GM18508 (cell line): ENCODE data around the gene TNFRSF19.
"Not testable (repeated sequence)": the region's sequence is repeated elsewhere in the genome, so short reads cannot be mapped to it uniquely, and the experiment has no call there.

Source experiments
- ATAC-seq: cut with Tn5 transposase; IDR thresholded peaks from one replicate; pipeline ENCODE4 v1.9.1; 2021; ENCODE audit warnings: moderate number of reproducible peaks; ENCODE audit not compliant: insufficient read depth, unreplicated experiment

The TNFRSF19 gene, protein sequence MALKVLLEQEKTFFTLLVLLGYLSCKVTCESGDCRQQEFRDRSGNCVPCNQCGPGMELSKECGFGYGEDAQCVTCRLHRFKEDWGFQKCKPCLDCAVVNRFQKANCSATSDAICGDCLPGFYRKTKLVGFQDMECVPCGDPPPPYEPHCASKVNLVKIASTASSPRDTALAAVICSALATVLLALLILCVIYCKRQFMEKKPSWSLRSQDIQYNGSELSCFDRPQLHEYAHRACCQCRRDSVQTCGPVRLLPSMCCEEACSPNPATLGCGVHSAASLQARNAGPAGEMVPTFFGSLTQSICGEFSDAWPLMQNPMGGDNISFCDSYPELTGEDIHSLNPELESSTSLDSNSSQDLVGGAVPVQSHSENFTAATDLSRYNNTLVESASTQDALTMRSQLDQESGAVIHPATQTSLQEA

DNA sequence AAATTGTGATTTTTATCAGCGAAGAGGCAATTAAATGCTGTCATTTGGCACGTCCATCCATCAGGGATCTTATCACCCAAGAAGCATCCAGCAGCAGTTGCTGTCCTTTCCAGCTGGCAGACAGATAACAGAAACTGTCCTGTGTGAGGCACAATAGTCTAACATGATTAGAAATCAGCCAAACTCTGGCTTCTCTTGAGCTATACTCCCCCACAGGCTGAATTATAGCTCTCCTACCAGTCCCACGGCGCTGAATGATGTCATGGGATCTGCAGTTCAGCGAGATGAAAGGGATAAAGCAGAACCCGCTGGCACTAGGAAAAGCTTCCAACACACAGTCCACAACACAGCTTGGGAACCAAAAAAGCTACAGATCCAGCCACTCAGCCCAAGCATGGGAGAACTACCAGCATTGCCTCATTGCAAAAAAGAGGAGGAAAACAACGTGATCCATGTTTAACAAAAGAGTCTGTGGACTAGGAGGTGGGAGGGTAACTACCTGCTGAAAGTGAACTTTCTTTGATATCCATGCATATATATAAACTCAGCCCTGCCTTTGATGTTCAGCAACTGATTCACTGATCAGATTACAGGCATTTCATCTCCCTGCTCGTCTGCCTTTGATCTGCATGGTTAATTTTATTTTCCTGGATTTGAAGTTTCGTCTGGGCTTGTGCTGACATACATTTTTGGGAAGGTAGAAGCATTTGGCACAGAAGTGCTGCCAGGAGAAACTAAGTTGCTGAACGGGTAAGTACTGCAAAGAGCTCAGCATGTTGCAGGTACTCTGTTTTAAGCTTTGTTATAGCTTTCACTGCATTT, at the start of gene TNFRSF19:
Gene TNFRSF19 (plus strand): TSS at position 314 of the 822 bp plus-strand sequence. CDS start 19,772 bp downstream, outside the sequence.
- ATAC-seq, result no peak

DNA sequence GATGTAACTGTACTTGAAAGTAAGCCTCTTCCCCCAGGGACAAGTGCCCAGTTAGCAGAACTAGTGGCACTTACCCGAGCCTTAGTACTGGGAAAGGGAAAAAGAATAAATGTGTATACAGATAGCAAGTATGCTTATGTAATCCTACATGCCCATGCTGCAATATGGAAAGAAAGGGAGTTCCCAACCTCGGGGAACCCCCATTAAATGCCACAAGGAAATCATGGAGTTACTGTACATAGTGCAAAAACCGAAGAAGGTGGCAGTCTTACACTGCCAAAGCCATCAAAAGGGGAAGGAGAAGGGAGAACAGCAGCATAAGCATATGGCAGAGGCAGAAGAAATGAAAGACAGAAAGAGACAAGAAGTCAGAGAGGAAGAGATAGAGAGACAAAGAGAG, 40.3 kb upstream of the TNFRSF19 start:
- ATAC-seq, result not testable (repeated sequence)

DNA sequence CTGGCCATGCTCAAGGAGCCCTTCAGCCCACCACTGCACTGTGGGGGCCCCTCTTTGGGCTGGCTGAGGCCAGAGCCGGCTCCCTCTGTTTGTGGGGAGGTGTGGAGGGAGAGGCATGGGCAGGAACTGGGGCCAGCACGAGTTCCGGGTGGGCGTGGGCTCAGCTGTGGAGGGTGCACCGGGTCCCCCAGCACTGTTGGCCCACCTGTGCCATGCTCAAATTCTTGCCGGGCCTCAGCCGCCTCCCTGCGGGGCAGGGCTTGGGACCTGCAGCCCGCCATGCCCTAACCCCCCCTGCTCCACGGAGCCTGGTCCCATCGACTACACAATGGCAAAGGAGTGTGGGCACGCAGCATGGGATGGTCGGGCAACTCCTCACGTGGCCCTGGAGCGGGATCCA, 38.8 kb upstream of the TNFRSF19 start:
- no peak for ATAC-seq

DNA sequence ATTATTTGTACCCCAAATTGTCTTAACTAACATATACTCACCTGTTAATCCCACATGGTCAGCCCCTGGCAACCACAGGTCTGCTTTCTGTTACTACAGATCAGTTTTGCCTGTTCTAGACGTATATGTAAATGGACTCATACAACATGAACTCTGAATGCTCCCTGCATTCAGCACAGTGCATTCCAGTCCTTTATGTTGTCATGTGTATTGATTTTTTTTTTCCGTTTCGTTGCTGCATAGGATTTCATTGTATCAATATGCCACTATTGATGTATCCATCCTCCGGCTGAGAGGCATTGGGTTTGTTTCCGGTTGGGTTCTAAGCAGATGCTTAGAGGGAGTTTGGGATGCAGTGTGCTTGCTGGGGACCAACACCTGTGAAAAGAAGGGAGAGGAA, 36.1 kb upstream of the TNFRSF19 start:
- ATAC-seq, result no peak

GRCh38 chr13:23541221-23541824, 28.9 kb upstream of the TNFRSF19 start:
- no peak for ATAC-seq

- ATAC-seq, result no peak
Observed at GRCh38 chr13:23544668-23545067, 25.5 kb upstream of the TNFRSF19 start.

DNA sequence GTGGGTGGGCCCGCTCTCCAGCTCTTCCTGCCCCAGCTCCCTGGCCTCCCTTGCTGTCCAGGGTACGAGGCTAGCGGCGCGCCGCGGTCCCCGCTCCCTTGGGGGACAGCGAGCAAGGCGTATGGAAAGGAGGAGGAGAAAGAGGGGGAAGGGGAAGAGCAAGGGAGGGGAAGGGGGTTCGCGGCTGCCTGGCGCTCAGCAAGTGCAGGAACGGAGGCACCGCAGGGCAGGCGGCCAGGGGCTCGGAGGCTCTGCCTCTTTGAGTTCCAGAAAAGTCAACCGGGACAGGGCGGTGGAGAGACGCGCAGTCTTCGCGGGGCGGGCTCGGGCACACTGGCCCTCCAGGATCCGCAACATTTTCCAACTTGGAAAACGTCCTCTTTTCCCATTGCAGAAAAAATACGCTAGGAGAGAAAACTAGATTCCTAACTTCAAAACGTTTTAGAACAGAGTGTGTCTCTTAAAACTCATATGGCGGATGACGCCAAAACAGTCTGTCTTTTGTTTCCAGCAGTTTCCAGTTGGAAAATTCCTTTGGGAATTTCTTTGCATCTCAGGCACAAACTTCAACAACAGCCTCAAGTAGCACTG, 23.1 kb upstream of the TNFRSF19 start:
- ATAC-seq, result no peak

DNA sequence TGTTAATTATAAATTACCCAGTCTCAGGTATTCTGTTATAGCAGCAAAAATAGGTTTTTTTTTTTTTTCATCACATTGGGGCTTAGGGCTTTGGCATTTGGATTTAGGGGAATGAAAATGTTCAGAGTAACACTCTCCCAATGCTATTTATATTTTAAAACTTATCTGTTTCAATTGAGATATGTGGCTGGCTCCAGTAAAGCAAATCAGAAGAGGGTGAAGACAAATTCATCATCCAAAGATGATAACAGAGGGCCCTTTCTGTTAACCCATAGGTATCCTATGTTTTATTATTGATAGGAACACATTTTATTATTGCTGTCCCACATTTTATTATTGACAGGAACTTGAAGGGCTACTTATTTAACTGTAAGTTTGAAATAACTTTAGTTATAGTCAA, 20.5 kb upstream of the TNFRSF19 start:
- ATAC-seq, result no peak

- ATAC-seq, result no peak
Observed at GRCh38 chr13:23550163-23550562, 20.0 kb upstream of the TNFRSF19 start.

- ATAC-seq, result no peak
Observed at GRCh38 chr13:23551213-23552008, 18.8 kb upstream of the TNFRSF19 start.

DNA sequence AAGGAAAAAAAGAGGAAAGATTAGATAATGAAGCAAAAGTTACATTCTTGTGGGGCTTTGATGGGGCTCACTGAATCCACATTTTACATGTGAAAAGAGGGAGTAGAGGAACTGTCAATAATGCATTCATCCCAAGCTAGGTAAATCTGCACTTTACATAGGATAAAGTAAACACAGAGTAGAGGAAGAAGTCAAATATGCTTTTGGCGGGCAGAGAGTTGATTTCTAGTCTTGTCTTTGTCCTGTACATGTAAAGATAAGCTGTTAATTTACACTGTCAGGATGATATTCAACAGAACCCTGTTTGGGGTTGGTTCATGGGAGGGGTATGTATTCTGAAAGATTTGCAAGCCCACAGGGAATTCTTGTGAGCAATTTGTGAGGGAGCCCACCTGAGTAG, 18.0 kb upstream of the TNFRSF19 start:
- ATAC-seq, result no peak

DNA sequence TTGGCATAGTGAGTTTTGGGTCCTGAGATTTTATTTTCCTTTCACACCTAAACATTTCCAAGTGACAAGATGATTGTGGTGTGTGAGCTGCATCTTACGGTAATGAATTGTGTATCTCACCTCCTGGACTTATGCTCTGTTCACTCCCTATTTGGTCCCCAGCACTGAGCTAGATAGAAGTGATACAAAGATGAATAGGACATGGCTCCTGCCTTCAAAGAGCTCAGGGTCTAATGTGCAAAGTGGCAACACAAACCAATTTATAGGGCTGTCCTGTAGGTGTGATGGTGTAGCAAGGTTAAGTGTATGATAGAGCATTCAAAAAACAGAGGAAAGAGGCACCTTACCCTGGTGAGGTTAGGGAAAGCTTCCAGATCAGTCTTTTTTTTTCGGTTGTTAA, 17.6 kb upstream of the TNFRSF19 start:
- no peak for ATAC-seq

DNA sequence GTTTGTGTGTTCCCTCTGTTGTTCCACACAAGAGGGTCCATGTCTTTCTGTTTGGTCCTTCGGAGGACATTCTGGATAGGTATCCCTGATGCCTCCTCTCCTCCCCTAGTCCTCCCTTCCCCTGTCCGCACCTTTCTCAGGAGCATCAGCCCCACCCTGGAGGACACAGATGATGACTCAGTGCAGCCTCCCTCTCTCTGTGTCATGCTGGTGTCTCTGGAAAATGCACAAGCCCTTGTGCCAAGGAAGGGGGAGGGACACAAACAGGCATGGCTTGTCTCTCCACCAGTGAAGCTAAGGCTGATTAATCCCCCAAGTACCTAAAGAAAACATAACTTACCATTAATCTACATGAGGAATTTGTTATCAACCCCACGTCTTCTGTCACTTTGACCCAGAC, 16.2 kb upstream of the TNFRSF19 start:
- ATAC-seq, result no peak

GRCh38 chr13:23557043-23557442, 13.2 kb upstream of the TNFRSF19 start:
- no peak for ATAC-seq

DNA sequence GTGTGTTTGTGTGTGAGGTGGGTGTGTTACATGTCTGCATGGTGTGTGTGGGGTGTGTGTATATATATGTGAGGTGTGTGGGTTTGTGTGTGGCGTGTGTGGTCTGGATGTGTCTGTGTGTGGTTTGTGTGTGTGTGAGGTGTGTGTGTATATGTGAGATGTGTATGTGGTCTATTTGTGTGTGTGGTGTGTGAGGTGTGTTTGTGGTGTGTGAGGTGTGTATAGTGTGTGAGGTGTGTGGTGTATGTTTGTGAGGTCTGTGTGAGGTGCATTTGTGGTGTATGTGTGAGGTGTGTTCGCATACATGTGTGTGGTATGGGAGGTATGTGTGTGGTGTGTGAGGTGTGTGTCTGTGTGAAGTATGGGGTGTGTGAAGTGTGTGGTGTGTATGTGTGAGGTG, 12.5 kb upstream of the TNFRSF19 start:
- no peak for ATAC-seq

DNA sequence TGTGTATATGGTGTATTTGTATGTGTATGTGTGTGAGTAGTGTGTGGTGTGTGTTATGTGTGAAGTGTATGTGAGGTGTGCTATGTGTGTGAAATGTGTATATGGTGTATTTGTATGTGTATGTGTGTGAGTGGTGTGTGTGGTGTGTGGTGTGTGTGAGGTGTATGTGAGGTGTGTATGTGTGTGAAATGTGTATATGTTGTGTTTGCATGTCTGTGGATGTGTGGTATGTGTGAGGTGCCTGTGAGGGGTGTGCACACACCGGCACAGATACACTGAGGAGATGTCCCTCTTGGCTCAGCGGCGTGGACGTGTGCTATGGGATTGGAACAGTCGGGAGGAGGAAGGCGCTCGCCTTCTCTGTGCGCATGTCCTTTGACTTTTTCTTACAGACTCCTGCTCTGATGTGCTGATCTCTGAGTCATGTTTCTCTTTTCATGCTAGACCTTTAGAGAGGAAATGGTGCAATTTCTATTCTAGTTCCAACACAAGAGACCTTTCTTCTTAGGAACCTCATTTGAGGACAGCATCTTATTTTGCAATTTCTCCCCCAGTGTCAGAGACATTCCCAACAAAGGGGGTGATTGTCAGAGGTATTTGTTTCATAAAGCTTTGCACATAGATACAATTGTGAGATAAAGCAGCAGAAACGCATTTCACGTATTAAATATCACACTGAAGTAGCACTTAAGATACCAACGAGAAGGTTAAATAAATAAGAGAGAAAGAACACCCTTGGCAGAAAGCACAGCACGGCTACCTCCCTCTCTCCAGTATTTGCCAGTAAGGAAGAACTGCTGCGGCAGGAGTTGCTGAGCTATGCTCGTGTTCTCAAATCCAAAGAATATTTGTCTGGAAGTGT, 11.3 kb upstream of the TNFRSF19 start:
- no peak for ATAC-seq

- ATAC-seq, result no peak
Observed at GRCh38 chr13:23560571-23561089, 9.6 kb upstream of the TNFRSF19 start.

GRCh38 chr13:23561261-23561660, 9.0 kb upstream of the TNFRSF19 start:
- no peak for ATAC-seq
